Muscle of leg (tissue), 11 donors: Measurements from ENCODE around the gene GRIA1. TPM values are rescaled to one million over a fixed set of nuclear protein-coding genes. Genes with fewer than 3 reads are reported as not detected.

Source experiments
- DNase-seq: peaks from one replicate; pipeline ENCODE4 v3.0.0; 2013
- H3K27ac ChIP-seq: one replicate; pipeline ENCODE4 v1.5.1; 2013; ENCODE audit warnings: mild to moderate bottlenecking, low read length, control low read depth
- H3K27me3 ChIP-seq: one replicate; pipeline ENCODE4 v1.6.1; 2013; ENCODE audit warnings: low read length; ENCODE audit not compliant: control insufficient read depth, insufficient read depth
- H3K36me3 ChIP-seq: one replicate; pipeline ENCODE4 v1.6.1; 2013; ENCODE audit warnings: low read length; ENCODE audit not compliant: control insufficient read depth, insufficient read depth
- H3K4me1 ChIP-seq: one replicate; pipeline ENCODE4 v1.6.1; 2013; ENCODE audit warnings: low read length; ENCODE audit not compliant: control insufficient read depth, insufficient read depth
- H3K4me3 ChIP-seq: one replicate; pipeline ENCODE4 v1.5.1; 2013; ENCODE audit warnings: low read length, control low read depth
- H3K9me3 ChIP-seq: replicated peaks from 2 replicates; pipeline ENCODE4 v1.6.1; 2013; ENCODE audit warnings: low read depth, low read length; ENCODE audit not compliant: control insufficient read depth
- WGBS: methylation state at CpG from one replicate; pipeline ENCODE4 v1.1.5; 2013; ENCODE audit warnings: missing lambda C conversion rate; ENCODE audit not compliant: insufficient coverage; 5-methylcytosine and 5-hydroxymethylcytosine counted together
- polyA plus RNA-seq, 8 donors: library from polyadenylated mRNA; unstranded; fragments of 120-200 nt; gene quantifications; one replicate each; pipeline versions ENCODE4 v1.2.1 to v1.2.3, GENCODE V29; 2013; ENCODE audit warnings: inconsistent platforms in 1 of 8, low replicate concordance in 1 of 8; ENCODE audit not compliant: insufficient read length in 8 of 8, insufficient read depth in 1 of 8
- total RNA-seq: library from RNA; stranded (reverse); fragments of 120-200 nt; gene quantifications from one replicate; pipeline ENCODE4 v1.2.4, GENCODE V29; 2013

Gene GRIA1
- total and polyA plus RNA-seq, 9 donors: 0.37 to 1.1 (median 0.84) TPM

- H3K4me1 ChIP-seq: no peaks in the 10 kb centered on the region
- DNase-seq: no peak
These were observed 30.5 kb downstream of the GRIA1 start for GRCh38 chr5:153520952-153521351.

DNA sequence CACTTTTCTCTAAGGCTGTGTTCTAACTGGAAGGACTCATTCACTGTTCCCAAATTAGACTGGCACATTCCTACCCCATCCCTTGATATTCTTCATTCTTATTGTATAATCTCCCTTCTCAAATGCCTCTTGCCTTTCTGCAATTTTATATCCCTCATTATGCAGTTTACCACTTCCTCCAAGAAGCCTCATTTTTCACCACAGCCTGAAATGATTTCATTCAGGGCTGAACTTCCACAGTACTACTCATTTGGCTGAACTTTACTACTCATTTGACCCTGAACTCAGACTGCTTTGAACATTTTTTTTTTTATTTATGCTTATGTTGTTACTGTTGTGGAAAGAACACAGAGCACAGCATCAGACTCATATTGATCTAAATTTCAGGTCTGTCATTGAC is 32.7 kb downstream of the GRIA1 start:
- Histone ChIP-seq H3K27ac (no peak overlapping the region), H3K27me3 (no peaks in the 10 kb centered on the region), H3K36me3 (no peaks in the 10 kb centered on the region), H3K9me3 (no peaks in the 10 kb centered on the region), H3K4me1 (no peaks in the 10 kb centered on the region), H3K4me3 (no peak overlapping the region)
- no peak for DNase-seq

More at GRCh38 chr5:153520952-153521351, 30.5 kb downstream of the GRIA1 start:
- H3K27ac ChIP-seq: no peak overlapping the region
- no peaks in the 10 kb centered on the region for H3K36me3 ChIP-seq
- H3K27me3 ChIP-seq: no peaks in the 10 kb centered on the region
- H3K9me3 ChIP-seq: no peaks in the 10 kb centered on the region
- H3K4me3 ChIP-seq: no peak overlapping the region
- 100% methylated on average over 1 of the region's 2 CpGs for WGBS

DNA sequence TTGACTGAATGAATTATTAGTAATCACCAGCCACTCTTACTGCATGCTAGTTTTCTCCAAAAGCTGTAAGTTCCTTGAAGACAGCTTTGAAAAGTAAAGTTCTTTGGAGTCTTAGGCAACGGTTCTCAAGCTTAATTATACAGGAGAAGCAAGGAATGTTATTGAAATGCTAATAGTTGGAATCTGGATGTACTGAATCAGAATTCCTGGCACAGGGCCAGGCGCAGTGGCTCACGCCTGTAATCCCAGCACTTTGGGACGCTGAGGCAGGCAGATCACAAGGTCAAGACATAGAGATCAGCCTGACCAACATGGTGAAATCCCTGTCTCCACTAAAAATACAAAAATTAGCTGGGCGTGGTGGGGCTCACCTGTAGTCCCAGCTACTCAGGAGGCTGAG is 33.4 kb downstream of the GRIA1 start:
- no peak overlapping the region for H3K27ac ChIP-seq
- no peaks in the 10 kb centered on the region for H3K4me1 ChIP-seq
- DNase-seq: no peak
- H3K9me3 ChIP-seq: no peaks in the 10 kb centered on the region
- no peaks in the 10 kb centered on the region for H3K36me3 ChIP-seq
- H3K27me3 ChIP-seq: no peaks in the 10 kb centered on the region
- WGBS: 45% methylated on average over 5 of the region's 5 CpGs
- H3K4me3 ChIP-seq: no peak overlapping the region

DNA sequence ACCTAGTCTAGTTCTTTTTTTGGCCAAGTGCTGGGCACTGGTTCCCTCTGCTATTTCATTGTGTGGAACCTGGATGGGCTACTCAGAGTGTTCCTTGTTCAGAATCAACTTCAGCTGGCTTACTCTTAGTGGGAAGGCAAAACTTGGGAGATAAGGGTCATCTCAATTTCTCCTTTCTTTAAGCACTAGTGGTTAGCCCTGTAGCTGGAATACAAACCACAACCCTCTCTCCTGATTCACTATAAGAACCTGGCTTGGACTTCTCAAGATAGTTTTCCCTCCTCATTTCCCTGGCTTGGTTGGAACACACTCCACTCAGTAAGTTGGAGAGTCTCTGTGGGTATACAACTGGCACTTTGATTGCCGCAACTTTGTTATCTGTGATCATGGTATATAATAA is 35.1 kb downstream of the GRIA1 start:
- Histone ChIP-seq H3K4me1 (no peaks in the 10 kb centered on the region), H3K27ac (no peak overlapping the region), H3K4me3 (no peak overlapping the region), H3K36me3 (no peaks in the 10 kb centered on the region), H3K9me3 (no peaks in the 10 kb centered on the region), H3K27me3 (no peaks in the 10 kb centered on the region)
- no CpG with 5 or more reads among the region's 1 CpG for WGBS
- DNase-seq: no peak

GRCh38 chr5:153530357-153531143 is 40.1 kb downstream of the GRIA1 start:
- no peak overlapping the region for H3K27ac ChIP-seq
- no peaks in the 10 kb centered on the region for H3K9me3 ChIP-seq
- H3K4me3 ChIP-seq: no peak overlapping the region
- no peak for DNase-seq
- no peaks in the 10 kb centered on the region for H3K4me1 ChIP-seq
- no peaks in the 10 kb centered on the region for H3K36me3 ChIP-seq
- 94% methylated on average over 2 of the region's 4 CpGs for WGBS
- no peaks in the 10 kb centered on the region for H3K27me3 ChIP-seq

- Histone ChIP-seq H3K36me3 (no peaks in the 10 kb centered on the region), H3K4me1 (no peaks in the 10 kb centered on the region), H3K27me3 (no peaks in the 10 kb centered on the region), H3K9me3 (no peaks in the 10 kb centered on the region), H3K27ac (no peak overlapping the region), H3K4me3 (no peak overlapping the region)
- no peak for DNase-seq
- WGBS: no CpG with 5 or more reads among the region's 1 CpG
These were observed 43.1 kb downstream of the GRIA1 start for GRCh38 chr5:153533546-153533945.

DNA sequence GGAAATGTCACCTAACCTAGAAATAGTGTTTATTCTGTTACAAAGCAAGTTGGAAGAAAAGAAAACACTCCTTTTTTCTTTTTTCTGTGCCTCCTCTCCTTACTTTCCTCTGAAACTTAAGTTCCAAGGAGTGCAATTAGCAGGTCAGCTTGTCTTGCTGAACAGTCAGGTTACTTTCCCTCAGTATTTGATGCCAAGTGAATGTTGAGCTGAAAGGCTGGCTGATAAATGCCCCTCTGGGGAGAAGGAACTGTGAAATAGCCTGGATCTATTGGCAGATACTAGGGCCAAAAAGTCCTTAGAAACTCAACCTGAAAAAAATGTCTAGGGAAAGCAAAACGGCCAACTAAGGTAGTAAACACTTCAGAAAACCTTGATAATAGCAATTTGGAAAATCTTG is 43.6 kb downstream of the GRIA1 start:
- H3K9me3 ChIP-seq: no peaks in the 10 kb centered on the region
- no peaks in the 10 kb centered on the region for H3K36me3 ChIP-seq
- peak; percentile 40 for DNase-seq
- no peaks in the 10 kb centered on the region for H3K4me1 ChIP-seq
- WGBS: no CpG with 5 or more reads among the region's 1 CpG
- no peak overlapping the region for H3K27ac ChIP-seq
- no peaks in the 10 kb centered on the region for H3K27me3 ChIP-seq
- no peak overlapping the region for H3K4me3 ChIP-seq

DNA sequence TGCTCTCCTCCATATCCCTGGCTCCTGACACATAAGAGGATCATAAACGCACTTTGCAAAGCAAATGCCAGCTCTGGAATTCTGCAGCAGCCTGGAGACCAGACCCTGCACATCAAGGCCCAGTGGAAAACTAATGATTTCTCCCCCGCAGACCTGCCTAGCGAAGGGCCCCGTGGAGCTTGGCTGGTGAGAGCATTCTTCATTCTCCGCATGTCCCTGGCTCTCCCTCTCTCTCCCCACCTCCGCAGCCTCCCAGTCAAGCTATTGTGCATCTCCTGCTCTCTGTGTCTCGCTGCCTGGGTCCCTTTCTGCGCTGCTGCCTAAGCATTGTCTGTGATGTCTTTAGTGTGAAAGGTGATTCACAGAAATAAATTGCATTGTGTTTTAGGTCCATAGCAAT is 46.7 kb downstream of the GRIA1 start:
- no peak for DNase-seq
- H3K9me3 ChIP-seq: no peaks in the 10 kb centered on the region
- 70% methylated on average over 4 of the region's 8 CpGs for WGBS
- no peaks in the 10 kb centered on the region for H3K36me3 ChIP-seq
- no peak overlapping the region for H3K4me3 ChIP-seq
- H3K4me1 ChIP-seq: no peaks in the 10 kb centered on the region
- no peaks in the 10 kb centered on the region for H3K27me3 ChIP-seq
- no peak overlapping the region for H3K27ac ChIP-seq

GRCh38 chr5:153539983-153540382 is 49.5 kb downstream of the GRIA1 start:
- H3K27ac ChIP-seq: no peak overlapping the region
- 40% methylated on average over 1 of the region's 4 CpGs for WGBS
- H3K36me3 ChIP-seq: no peaks in the 10 kb centered on the region

DNA sequence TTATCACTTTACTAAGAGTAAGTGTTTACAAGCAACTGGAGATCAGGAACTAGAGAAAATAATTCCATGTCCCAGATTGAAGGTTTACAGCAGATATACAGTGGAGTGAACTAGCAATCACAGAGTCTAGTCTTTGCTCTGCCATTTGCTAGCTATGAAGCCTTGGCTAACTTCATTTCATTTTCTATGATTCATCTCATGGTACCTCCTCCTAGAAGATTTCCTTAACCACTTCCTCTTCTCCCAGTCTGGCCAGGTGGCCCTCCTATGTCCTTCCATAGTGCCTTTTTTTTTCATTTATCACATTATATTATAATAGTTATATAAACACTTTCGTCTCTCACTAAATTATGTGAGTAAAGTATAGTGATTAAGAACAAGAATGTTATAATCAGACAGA is 52.1 kb downstream of the GRIA1 start:
- H3K4me3 ChIP-seq: no peak overlapping the region
- H3K27ac ChIP-seq: no peak overlapping the region
- no peaks in the 10 kb centered on the region for H3K9me3 ChIP-seq
- DNase-seq: no peak
- H3K4me1 ChIP-seq: no peaks in the 10 kb centered on the region
- no CpG with 5 or more reads among the region's 1 CpG for WGBS
- no peaks in the 10 kb centered on the region for H3K27me3 ChIP-seq
- no peaks in the 10 kb centered on the region for H3K36me3 ChIP-seq

More at GRCh38 chr5:153539983-153540382, 49.5 kb downstream of the GRIA1 start:
- no peaks in the 10 kb centered on the region for H3K4me1 ChIP-seq
- DNase-seq: no peak
- no peak overlapping the region for H3K4me3 ChIP-seq
- H3K27me3 ChIP-seq: no peaks in the 10 kb centered on the region
- no peaks in the 10 kb centered on the region for H3K9me3 ChIP-seq

- Histone ChIP-seq H3K4me1 (no peaks in the 10 kb centered on the region), H3K4me3 (no peak overlapping the region), H3K36me3 (no peaks in the 10 kb centered on the region), H3K9me3 (no peaks in the 10 kb centered on the region), H3K27me3 (no peaks in the 10 kb centered on the region), H3K27ac (no peak overlapping the region)
- no peak for DNase-seq
These were observed 52.8 kb downstream of the GRIA1 start for GRCh38 chr5:153543288-153543687.
